ENCODE measurements around the gene ISL2. TPM values are rescaled to one million over a fixed set of nuclear protein-coding genes. Genes with fewer than 3 reads are reported as not detected.
A peak's percentile ranks its signal among the peaks of the same experiment; 100 is the strongest.
"Not testable (repeated sequence)": the region's sequence is repeated elsewhere in the genome, so short reads cannot be mapped to it uniquely, and the experiment has no call there.

The ISL2 gene
- total RNA-seq (2022) = 5.3 and 7.6 TPM in 2 replicates
- Bru-seq, nascent RNA = percentile 54 among the genes with signal in this experiment
- BruChase-seq, experiment 1, labeled RNA remaining after a 6-hour chase = percentile 53 among the genes with signal in this experiment
- BruChase-seq, experiment 2, labeled RNA remaining after a 2-hour chase = percentile 59 among the genes with signal in this experiment
- long read RNA-seq, transcript ISL2-201 (6 exons, 1,881 nt) = major isoform, 9 of 10 reads
- long read RNA-seq, partial matches to known transcripts = 1 of 10 reads
- long read RNA-seq, other reads (novel, unspliced or antisense) = 0 of 10 reads

- Mint-ChIP-seq H3K27ac (ENCODE audit: unreplicated experiment) (peak within 1 kb of the TSS; percentile 50), H3K4me1 (ENCODE audit: low read depth, unreplicated experiment) (peaks cover 28% of the 10 kb centered on the region), H3K9me3 (ENCODE audit: low read depth, unreplicated experiment) (no peaks in the 10 kb centered on the region), H3K27me3 (ENCODE audit: unreplicated experiment) (no peaks in the 10 kb centered on the region), H3K36me3 (ENCODE audit: insufficient read depth, unreplicated experiment) (peaks cover 50% of the 10 kb centered on the region), H3K4me3 (ENCODE audit: low read depth, unreplicated experiment) (peak within 1 kb of the TSS; percentile 79)
- BruUV-seq (replicated peaks) = no TSS peak
- CTCF ChIA-PET = interaction anchor here (0.5 to 1.5 kb wide), 12 partner anchors 9 to 476 kb away, joined by 3 to 10 read pairs (median 3); no protein-coding TSS in a partner anchor
- intact Hi-C loops (cut with micrococcal nuclease; ENCODE audit: unreplicated experiment) = no loop called here
- peak; percentile 97 for DNase-seq
- TF ChIP-seq CTCF (IDR thresholded peaks at IDR 0.05; ENCODE audit: unreplicated experiment) = no peak
Observed at GRCh38 chr15:76336254-76337058, at the start of gene ISL2. ISL2 (plus strand) TSS chr15:76336773; CDS start chr15:76336884, 111 bp downstream.

- no peaks in the 10 kb centered on the region for H3K4me1 Mint-ChIP-seq (ENCODE audit: low read depth, unreplicated experiment)
- CTCF ChIA-PET = interaction anchor here (0.6 kb wide), 1 partner anchor 582 kb away, joined by 4 read pairs; no protein-coding TSS in a partner anchor
- H3K27ac Mint-ChIP-seq (ENCODE audit: unreplicated experiment) = no peak overlapping the region
- H3K36me3 Mint-ChIP-seq (ENCODE audit: insufficient read depth, unreplicated experiment) = peaks cover 11% of the 10 kb centered on the region
- DNase-seq = no peak
- H3K4me3 Mint-ChIP-seq (ENCODE audit: low read depth, unreplicated experiment) = no peak overlapping the region
- no TSS peak for BruUV-seq (replicated peaks)
- no peaks in the 10 kb centered on the region for H3K27me3 Mint-ChIP-seq (ENCODE audit: unreplicated experiment)
- TF ChIP-seq CTCF (IDR thresholded peaks at IDR 0.05; ENCODE audit: unreplicated experiment) = no peak
- no peaks in the 10 kb centered on the region for H3K9me3 Mint-ChIP-seq (ENCODE audit: low read depth, unreplicated experiment)
- intact Hi-C loops (cut with micrococcal nuclease; ENCODE audit: unreplicated experiment) = loop anchor here (5.0 kb wide), 1 partner anchor 52 kb away; no protein-coding TSS in a partner anchor
Observed at GRCh38 chr15:76289582-76289981, 47.0 kb upstream of the ISL2 start.

- no peaks in the 10 kb centered on the region for H3K9me3 Mint-ChIP-seq (ENCODE audit: low read depth, unreplicated experiment)
- no peak for TF ChIP-seq CTCF (IDR thresholded peaks at IDR 0.05; ENCODE audit: unreplicated experiment)
- H3K36me3 Mint-ChIP-seq (ENCODE audit: insufficient read depth, unreplicated experiment) = peaks cover 5% of the 10 kb centered on the region
- H3K4me1 Mint-ChIP-seq (ENCODE audit: low read depth, unreplicated experiment) = no peaks in the 10 kb centered on the region
- BruUV-seq (replicated peaks) = no TSS peak
- H3K27ac Mint-ChIP-seq (ENCODE audit: unreplicated experiment) = no peak overlapping the region
- CTCF ChIA-PET = no interaction called here
- H3K4me3 Mint-ChIP-seq (ENCODE audit: low read depth, unreplicated experiment) = no peak overlapping the region
- H3K27me3 Mint-ChIP-seq (ENCODE audit: unreplicated experiment) = no peaks in the 10 kb centered on the region
- no peak for DNase-seq
- intact Hi-C loops (cut with micrococcal nuclease; ENCODE audit: unreplicated experiment) = no loop called here
Observed at GRCh38 chr15:76293361-76293760, 43.2 kb upstream of the ISL2 start.

GRCh38 chr15:76294463-76294862 is 42.1 kb upstream of the ISL2 start:
- H3K27me3 Mint-ChIP-seq (ENCODE audit: unreplicated experiment); H3K27ac Mint-ChIP-seq (ENCODE audit: unreplicated experiment); BruUV-seq (replicated peaks); CTCF ChIA-PET; H3K9me3 Mint-ChIP-seq (ENCODE audit: low read depth, unreplicated experiment); DNase-seq; intact Hi-C loops (cut with micrococcal nuclease; ENCODE audit: unreplicated experiment); H3K4me1 Mint-ChIP-seq (ENCODE audit: low read depth, unreplicated experiment); H3K4me3 Mint-ChIP-seq (ENCODE audit: low read depth, unreplicated experiment); H3K36me3 Mint-ChIP-seq (ENCODE audit: insufficient read depth, unreplicated experiment): not testable (repeated sequence)
